ENCODE results near the gene ALK.

Gene ALK

DNA sequence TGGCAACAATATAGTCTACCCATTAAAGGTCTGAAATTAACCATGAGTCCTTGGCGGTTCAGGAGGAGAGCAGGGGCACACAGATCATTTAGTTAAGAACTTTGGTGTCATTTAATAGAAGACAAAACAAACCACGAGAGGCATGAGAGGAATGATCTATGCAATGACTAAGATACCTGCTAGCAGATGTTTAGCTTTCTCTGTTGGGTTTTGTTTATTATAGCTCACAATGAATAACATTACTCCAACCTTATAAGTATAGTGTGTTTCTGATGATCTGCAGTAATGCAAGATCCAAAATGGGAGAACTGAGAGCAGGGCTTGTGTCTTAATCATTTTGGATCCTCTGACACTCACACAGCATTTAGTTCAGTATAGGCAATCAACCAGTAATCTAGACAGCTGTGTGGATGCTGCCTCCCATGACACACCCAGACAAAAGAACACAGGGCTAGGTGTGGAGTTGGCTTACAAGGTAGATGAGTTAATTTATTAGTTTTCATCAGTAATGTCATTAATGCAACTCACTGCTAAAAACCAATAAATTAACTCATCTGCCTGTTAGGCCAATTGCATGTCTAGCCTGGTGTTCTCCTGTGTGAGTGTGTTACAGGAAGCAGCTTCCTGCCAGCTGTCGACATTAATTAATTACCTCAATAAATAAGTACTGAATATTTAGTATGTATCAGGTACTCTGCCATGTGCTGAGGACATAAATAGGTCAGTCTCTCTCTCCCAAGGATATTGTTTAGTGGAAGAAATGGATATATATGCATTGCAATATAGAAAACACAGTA lies 713.8 kb downstream of the ALK start:
- Histone ChIP-seq H2BK15ac (ENCODE audit: low read length) (no peak overlapping the region), H4K8ac (ENCODE audit: low read depth, low read length) (no peak overlapping the region), H4K91ac (ENCODE audit: low read depth, low read length, poor library complexity) (no peak overlapping the region), H3K9ac (ENCODE audit: low read depth, low read length, poor library complexity) (no peak overlapping the region), H2AK5ac (ENCODE audit: low read depth, low read length) (no peak overlapping the region), H3K79me1 (ENCODE audit: low read depth, low read length) (no peaks in the 10 kb centered on the region), H3K9me3 (replicated peaks in 1 of 2; ENCODE audit: control insufficient read depth in 2 of 2, insufficient read depth in 1 of 2, low read depth in 1 of 2, low read length in 2 of 2) (no peaks in the 10 kb centered on the region), H3K14ac (ENCODE audit: low read length) (no peak overlapping the region), H2BK5ac (ENCODE audit: low read length) (no peak overlapping the region), H2BK12ac (ENCODE audit: low read length) (no peak overlapping the region), H3K4me1 (ENCODE audit: control insufficient read depth in 2 of 2, insufficient read depth in 1 of 2, low read depth in 1 of 2, low read length in 2 of 2) (no peaks in the 10 kb centered on the region), H3K36me3 (replicated peaks in 1 of 2; ENCODE audit: control insufficient read depth in 2 of 2, insufficient read depth in 2 of 2, low read length in 2 of 2) (peaks cover 0 to 25% of the 10 kb centered on the region in 2 donors), H2BK120ac (ENCODE audit: low read depth, low read length) (no peak overlapping the region), H3K4me2 (ENCODE audit: insufficient read depth, low read length, poor library complexity, severe bottlenecking) (no peak overlapping the region), H2AFZ (ENCODE audit: low read length) (no peak overlapping the region), H3K18ac (ENCODE audit: low read length) (no peak overlapping the region), H3K27ac (replicated peaks; ENCODE audit: low read length) (no peak overlapping the region), H3K4me3 (ENCODE audit: low read length in 2 of 2) (no peak overlapping the region), H3K4ac (ENCODE audit: low read length) (no peak overlapping the region), H3K27me3 (ENCODE audit: control insufficient read depth in 3 of 3, insufficient read depth in 3 of 3, low read depth in 1 of 3, low read length in 3 of 3) (no peaks in the 10 kb centered on the region), H3K23ac (ENCODE audit: low read depth, low read length, poor library complexity) (no peak overlapping the region)
- no peak for DNase-seq (ENCODE audit: low spot score)
- WGBS, 2 donors (ENCODE audit: extremely low coverage in 2 of 2, insufficient read length in 2 of 2, insufficient replicate concordance in 1 of 2) = no CpG with 5 or more reads among the region's 3 CpGs

GRCh38 chr2:29206941-29207340 lies 714.4 kb downstream of the ALK start:
- Histone ChIP-seq H2BK15ac (ENCODE audit: low read length) (no peak overlapping the region), H2AK5ac (ENCODE audit: low read depth, low read length) (no peak overlapping the region), H3K4ac (ENCODE audit: low read length) (no peak overlapping the region), H3K4me1 (ENCODE audit: control insufficient read depth in 2 of 2, insufficient read depth in 1 of 2, low read depth in 1 of 2, low read length in 2 of 2) (peaks cover 2 to 3% of the 10 kb centered on the region in 2 donors), H2AFZ (ENCODE audit: low read length) (no peak overlapping the region), H4K8ac (ENCODE audit: low read depth, low read length) (no peak overlapping the region), H3K18ac (ENCODE audit: low read length) (no peak overlapping the region), H2BK5ac (ENCODE audit: low read length) (no peak overlapping the region), H3K4me2 (ENCODE audit: insufficient read depth, low read length, poor library complexity, severe bottlenecking) (no peak overlapping the region), H3K4me3 (ENCODE audit: low read length in 2 of 2) (no peak overlapping the region), H3K14ac (ENCODE audit: low read length) (no peak overlapping the region), H3K36me3 (replicated peaks in 1 of 2; ENCODE audit: control insufficient read depth in 2 of 2, insufficient read depth in 2 of 2, low read length in 2 of 2) (peaks cover 0 to 25% of the 10 kb centered on the region in 2 donors), H3K79me1 (ENCODE audit: low read depth, low read length) (no peaks in the 10 kb centered on the region), H3K27me3 (ENCODE audit: control insufficient read depth in 3 of 3, insufficient read depth in 3 of 3, low read depth in 1 of 3, low read length in 3 of 3) (no peaks in the 10 kb centered on the region), H4K91ac (ENCODE audit: low read depth, low read length, poor library complexity) (no peak overlapping the region), H2BK12ac (ENCODE audit: low read length) (no peak overlapping the region), H3K9me3 (replicated peaks in 1 of 2; ENCODE audit: control insufficient read depth in 2 of 2, insufficient read depth in 1 of 2, low read depth in 1 of 2, low read length in 2 of 2) (no peaks in the 10 kb centered on the region), H3K27ac (replicated peaks; ENCODE audit: low read length) (no peak overlapping the region), H3K23ac (ENCODE audit: low read depth, low read length, poor library complexity) (no peak overlapping the region), H3K9ac (ENCODE audit: low read depth, low read length, poor library complexity) (no peak overlapping the region), H2BK120ac (ENCODE audit: low read depth, low read length) (no peak overlapping the region)
- no peak for DNase-seq (ENCODE audit: low spot score)
- WGBS, 2 donors (ENCODE audit: extremely low coverage in 2 of 2, insufficient read length in 2 of 2, insufficient replicate concordance in 1 of 2) = no CpG with 5 or more reads among the region's 5 CpGs

DNA sequence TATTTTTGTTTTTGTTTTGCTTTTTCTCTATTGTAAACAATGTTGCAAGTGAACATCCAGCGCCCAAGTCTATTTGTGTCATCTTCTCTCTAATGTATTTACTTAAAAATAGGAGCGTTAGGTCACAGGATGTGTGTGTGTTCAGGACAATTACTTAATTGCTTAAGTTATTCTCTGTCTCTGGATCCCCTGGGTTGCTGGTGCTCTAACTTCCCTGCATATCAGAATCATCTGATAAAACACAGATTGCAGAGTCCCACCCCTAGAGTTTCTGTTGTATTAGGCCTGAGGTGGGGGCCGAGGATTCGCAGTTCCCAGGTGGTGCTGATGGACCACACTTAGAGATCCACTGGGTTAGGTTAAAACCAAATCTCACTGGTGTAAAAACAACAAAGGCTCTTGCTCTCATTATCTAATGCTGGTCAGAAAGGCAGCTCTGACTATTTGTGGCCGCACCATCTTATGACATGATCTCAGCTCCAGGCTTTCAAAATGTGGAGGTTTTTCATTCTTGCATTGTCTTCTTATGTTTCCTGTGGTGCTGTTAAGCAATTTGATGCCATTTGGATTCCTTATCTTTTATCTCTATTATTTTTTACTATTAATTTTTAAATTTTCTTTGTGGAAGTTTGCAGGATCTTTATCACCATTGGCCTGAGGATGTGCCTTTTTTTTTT lies 718.4 kb downstream of the ALK start:
- H3K9me3 ChIP-seq (replicated peaks in 1 of 2; ENCODE audit: control insufficient read depth in 2 of 2, insufficient read depth in 1 of 2, low read depth in 1 of 2, low read length in 2 of 2) = no peaks in the 10 kb centered on the region
- no peak overlapping the region for H2BK120ac ChIP-seq (ENCODE audit: low read depth, low read length)
- H2BK12ac ChIP-seq (ENCODE audit: low read length) = no peak overlapping the region
- H3K23ac ChIP-seq (ENCODE audit: low read depth, low read length, poor library complexity) = no peak overlapping the region
- no peak overlapping the region for H3K4me2 ChIP-seq (ENCODE audit: insufficient read depth, low read length, poor library complexity, severe bottlenecking)
- H3K27ac ChIP-seq (replicated peaks; ENCODE audit: low read length) = no peak overlapping the region
- H3K14ac ChIP-seq (ENCODE audit: low read length) = no peak overlapping the region
- DNase-seq (ENCODE audit: low spot score) = no peak
- H3K9ac ChIP-seq (ENCODE audit: low read depth, low read length, poor library complexity) = no peak overlapping the region
- no peak overlapping the region for H3K4me3 ChIP-seq (ENCODE audit: low read length in 2 of 2)
- H4K8ac ChIP-seq (ENCODE audit: low read depth, low read length) = no peak overlapping the region
- no peak overlapping the region for H2AK5ac ChIP-seq (ENCODE audit: low read depth, low read length)
- H3K79me1 ChIP-seq (ENCODE audit: low read depth, low read length) = no peaks in the 10 kb centered on the region
- peaks cover 2 to 3% of the 10 kb centered on the region in 2 donors for H3K4me1 ChIP-seq (ENCODE audit: control insufficient read depth in 2 of 2, insufficient read depth in 1 of 2, low read depth in 1 of 2, low read length in 2 of 2)
- no peak overlapping the region for H2BK15ac ChIP-seq (ENCODE audit: low read length)
- H3K27me3 ChIP-seq (ENCODE audit: control insufficient read depth in 3 of 3, insufficient read depth in 3 of 3, low read depth in 1 of 3, low read length in 3 of 3) = no peaks in the 10 kb centered on the region
- no peak overlapping the region for H2AFZ ChIP-seq (ENCODE audit: low read length)
- H2BK5ac ChIP-seq (ENCODE audit: low read length) = no peak overlapping the region
- no peak overlapping the region for H3K4ac ChIP-seq (ENCODE audit: low read length)
- H4K91ac ChIP-seq (ENCODE audit: low read depth, low read length, poor library complexity) = no peak overlapping the region
- WGBS, 2 donors (ENCODE audit: extremely low coverage in 2 of 2, insufficient read length in 2 of 2, insufficient replicate concordance in 1 of 2) = no CpG with 5 or more reads among the region's 5 CpGs
- H3K18ac ChIP-seq (ENCODE audit: low read length) = no peak overlapping the region
- H3K36me3 ChIP-seq (replicated peaks in 1 of 2; ENCODE audit: control insufficient read depth in 2 of 2, insufficient read depth in 2 of 2, low read length in 2 of 2) = peaks cover 0 to 18% of the 10 kb centered on the region in 2 donors

DNA sequence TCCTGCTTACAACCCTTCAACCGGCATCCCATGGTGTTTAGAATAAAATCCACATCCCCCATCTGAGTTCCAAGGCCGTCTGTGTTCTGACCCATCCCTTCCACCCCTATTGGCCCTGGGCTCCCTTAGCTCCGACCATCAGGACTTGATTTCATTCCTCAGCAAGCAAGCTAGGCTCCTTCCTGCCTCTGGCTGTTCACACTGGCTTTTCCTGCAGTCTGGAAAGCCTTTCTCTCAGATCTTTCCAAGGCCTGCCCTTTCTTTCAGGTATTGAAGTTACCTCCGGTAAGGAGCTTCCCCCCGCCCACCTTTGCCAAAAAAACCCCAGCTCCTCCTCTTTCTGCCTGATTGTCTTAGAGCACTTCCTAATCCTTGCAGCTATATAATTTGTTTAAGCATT lies 719.4 kb downstream of the ALK start:
- Histone ChIP-seq H2BK12ac (ENCODE audit: low read length) (no peak overlapping the region), H2BK15ac (ENCODE audit: low read length) (no peak overlapping the region), H2AK5ac (ENCODE audit: low read depth, low read length) (no peak overlapping the region), H3K4me1 (ENCODE audit: control insufficient read depth in 2 of 2, insufficient read depth in 1 of 2, low read depth in 1 of 2, low read length in 2 of 2) (peaks cover 2 to 3% of the 10 kb centered on the region in 2 donors), H3K23ac (ENCODE audit: low read depth, low read length, poor library complexity) (no peak overlapping the region), H2AFZ (ENCODE audit: low read length) (no peak overlapping the region), H3K79me1 (ENCODE audit: low read depth, low read length) (no peaks in the 10 kb centered on the region), H3K18ac (ENCODE audit: low read length) (no peak overlapping the region), H3K36me3 (replicated peaks in 1 of 2; ENCODE audit: control insufficient read depth in 2 of 2, insufficient read depth in 2 of 2, low read length in 2 of 2) (peaks cover 0 to 9% of the 10 kb centered on the region in 2 donors), H4K8ac (ENCODE audit: low read depth, low read length) (no peak overlapping the region), H3K14ac (ENCODE audit: low read length) (no peak overlapping the region), H3K4me2 (ENCODE audit: insufficient read depth, low read length, poor library complexity, severe bottlenecking) (no peak overlapping the region), H3K27ac (replicated peaks; ENCODE audit: low read length) (no peak overlapping the region), H3K27me3 (ENCODE audit: control insufficient read depth in 3 of 3, insufficient read depth in 3 of 3, low read depth in 1 of 3, low read length in 3 of 3) (no peaks in the 10 kb centered on the region), H3K4me3 (ENCODE audit: low read length in 2 of 2) (no peak overlapping the region), H2BK5ac (ENCODE audit: low read length) (no peak overlapping the region), H4K91ac (ENCODE audit: low read depth, low read length, poor library complexity) (no peak overlapping the region), H3K4ac (ENCODE audit: low read length) (no peak overlapping the region), H3K9ac (ENCODE audit: low read depth, low read length, poor library complexity) (no peak overlapping the region), H2BK120ac (ENCODE audit: low read depth, low read length) (no peak overlapping the region), H3K9me3 (replicated peaks in 1 of 2; ENCODE audit: control insufficient read depth in 2 of 2, insufficient read depth in 1 of 2, low read depth in 1 of 2, low read length in 2 of 2) (no peaks in the 10 kb centered on the region)
- WGBS, 2 donors (ENCODE audit: extremely low coverage in 2 of 2, insufficient read length in 2 of 2, insufficient replicate concordance in 1 of 2) = no CpG with 5 or more reads among the region's 5 CpGs
- DNase-seq (ENCODE audit: low spot score) = no peak

Data from neuronal stem cell (in vitro differentiated cells).